ENCODE data around the gene EDA.

Gene EDA

GRCh38 chrX:69664693-69665092, 48.8 kb downstream of the EDA start:
- Mint-ChIP-seq H3K27ac (no peak overlapping the region), H3K9me3 (peaks cover 17% of the 10 kb centered on the region)

GRCh38 chrX:69670001-69670555, 54.2 kb downstream of the EDA start:
- Mint-ChIP-seq H3K4me3 (no peak overlapping the region), H3K27me3 (peaks cover 16% of the 10 kb centered on the region), H3K27ac (no peak overlapping the region), H3K36me3 (ENCODE audit: low read depth) (peaks cover 5% of the 10 kb centered on the region), H3K9me3 (peaks cover 17% of the 10 kb centered on the region), H3K4me1 (ENCODE audit: low read depth) (no peaks in the 10 kb centered on the region)
- no peak for DNase-seq

More at GRCh38 chrX:69664693-69665092, 48.8 kb downstream of the EDA start:
- H3K4me3 Mint-ChIP-seq = no peak overlapping the region
- peaks cover 15% of the 10 kb centered on the region for H3K27me3 Mint-ChIP-seq
- H3K4me1 Mint-ChIP-seq (ENCODE audit: low read depth) = no peaks in the 10 kb centered on the region
- DNase-seq = no peak
- H3K36me3 Mint-ChIP-seq (ENCODE audit: low read depth) = no peaks in the 10 kb centered on the region

GRCh38 chrX:69674891-69675290, 59.0 kb downstream of the EDA start:
- Mint-ChIP-seq H3K36me3 (ENCODE audit: low read depth) (peaks cover 5% of the 10 kb centered on the region), H3K27me3 (peaks cover 22% of the 10 kb centered on the region), H3K4me1 (ENCODE audit: low read depth) (no peaks in the 10 kb centered on the region), H3K4me3 (no peak overlapping the region), H3K9me3 (peaks cover 16% of the 10 kb centered on the region), H3K27ac (no peak overlapping the region)
- no peak for DNase-seq

- Mint-ChIP-seq H3K4me1 (ENCODE audit: low read depth) (no peaks in the 10 kb centered on the region), H3K27me3 (peaks cover 9% of the 10 kb centered on the region)
Measured at GRCh38 chrX:69705818-69706217, 89.9 kb downstream of the EDA start.

GRCh38 chrX:69718102-69718501, 102.2 kb downstream of the EDA start:
- no peaks in the 10 kb centered on the region for H3K36me3 Mint-ChIP-seq (ENCODE audit: low read depth)
- H3K9me3 Mint-ChIP-seq = peaks cover 33% of the 10 kb centered on the region
- DNase-seq = no peak
- no peaks in the 10 kb centered on the region for H3K4me1 Mint-ChIP-seq (ENCODE audit: low read depth)
- H3K27ac Mint-ChIP-seq = no peak overlapping the region
- no peak overlapping the region for H3K4me3 Mint-ChIP-seq
- H3K27me3 Mint-ChIP-seq = peaks cover 28% of the 10 kb centered on the region

More at GRCh38 chrX:69705818-69706217, 89.9 kb downstream of the EDA start:
- H3K4me3 Mint-ChIP-seq = no peak overlapping the region
- H3K27ac Mint-ChIP-seq = no peak overlapping the region
- H3K36me3 Mint-ChIP-seq (ENCODE audit: low read depth) = no peaks in the 10 kb centered on the region
- no peaks in the 10 kb centered on the region for H3K9me3 Mint-ChIP-seq
- DNase-seq = no peak

- H3K36me3 Mint-ChIP-seq (ENCODE audit: low read depth) = no peaks in the 10 kb centered on the region
- H3K27me3 Mint-ChIP-seq = peaks cover 39% of the 10 kb centered on the region
- H3K4me3 Mint-ChIP-seq = no peak overlapping the region
- H3K9me3 Mint-ChIP-seq = peaks cover 7% of the 10 kb centered on the region
- no peaks in the 10 kb centered on the region for H3K4me1 Mint-ChIP-seq (ENCODE audit: low read depth)
- no peak for DNase-seq
- H3K27ac Mint-ChIP-seq = no peak overlapping the region
Measured at GRCh38 chrX:69724307-69724706, 108.4 kb downstream of the EDA start.

GRCh38 chrX:69740317-69740716, 124.4 kb downstream of the EDA start:
- no peak overlapping the region for H3K4me3 Mint-ChIP-seq
- no peak for DNase-seq
- H3K4me1 Mint-ChIP-seq (ENCODE audit: low read depth) = no peaks in the 10 kb centered on the region
- peaks cover 21% of the 10 kb centered on the region for H3K27me3 Mint-ChIP-seq
- peaks cover 12% of the 10 kb centered on the region for H3K9me3 Mint-ChIP-seq
- H3K36me3 Mint-ChIP-seq (ENCODE audit: low read depth) = no peaks in the 10 kb centered on the region
- H3K27ac Mint-ChIP-seq = no peak overlapping the region

- Mint-ChIP-seq H3K27me3 (peaks cover 17% of the 10 kb centered on the region), H3K4me1 (ENCODE audit: low read depth) (no peaks in the 10 kb centered on the region), H3K36me3 (ENCODE audit: low read depth) (no peaks in the 10 kb centered on the region), H3K9me3 (peaks cover 12% of the 10 kb centered on the region), H3K4me3 (no peak overlapping the region), H3K27ac (no peak overlapping the region)
- DNase-seq = no peak
Measured at GRCh38 chrX:69741721-69742120, 125.8 kb downstream of the EDA start.

- Mint-ChIP-seq H3K9me3 (peaks cover 6% of the 10 kb centered on the region), H3K4me3 (no peak overlapping the region), H3K27ac (no peak overlapping the region), H3K36me3 (ENCODE audit: low read depth) (no peaks in the 10 kb centered on the region), H3K27me3 (peaks cover 20% of the 10 kb centered on the region), H3K4me1 (ENCODE audit: low read depth) (no peaks in the 10 kb centered on the region)
- no peak for DNase-seq
Measured at GRCh38 chrX:69746051-69746450, 130.1 kb downstream of the EDA start.

- Mint-ChIP-seq H3K4me3 (no peak overlapping the region), H3K36me3 (ENCODE audit: low read depth) (no peaks in the 10 kb centered on the region), H3K27ac (no peak overlapping the region), H3K27me3 (peaks cover 17% of the 10 kb centered on the region), H3K4me1 (ENCODE audit: low read depth) (no peaks in the 10 kb centered on the region), H3K9me3 (no peaks in the 10 kb centered on the region)
- DNase-seq = no peak
Measured at GRCh38 chrX:69748055-69748454, 132.1 kb downstream of the EDA start.

GRCh38 chrX:69759921-69760625, 144.2 kb downstream of the EDA start:
- Mint-ChIP-seq H3K9me3 (no peaks in the 10 kb centered on the region), H3K4me3 (no peak overlapping the region), H3K4me1 (ENCODE audit: low read depth) (no peaks in the 10 kb centered on the region), H3K27ac (no peak overlapping the region), H3K27me3 (peaks cover 23% of the 10 kb centered on the region), H3K36me3 (ENCODE audit: low read depth) (no peaks in the 10 kb centered on the region)
- DNase-seq = no peak

- H3K27ac Mint-ChIP-seq = no peak overlapping the region
- no peaks in the 10 kb centered on the region for H3K9me3 Mint-ChIP-seq
Measured at GRCh38 chrX:69761633-69762032, 145.7 kb downstream of the EDA start.

GRCh38 chrX:69762340-69762739, 146.4 kb downstream of the EDA start:
- H3K27me3 Mint-ChIP-seq = peaks cover 17% of the 10 kb centered on the region
- H3K4me1 Mint-ChIP-seq (ENCODE audit: low read depth) = no peaks in the 10 kb centered on the region
- no peaks in the 10 kb centered on the region for H3K9me3 Mint-ChIP-seq
- H3K27ac Mint-ChIP-seq = no peak overlapping the region
- DNase-seq = no peak
- no peak overlapping the region for H3K4me3 Mint-ChIP-seq
- no peaks in the 10 kb centered on the region for H3K36me3 Mint-ChIP-seq (ENCODE audit: low read depth)

More at GRCh38 chrX:69761633-69762032, 145.7 kb downstream of the EDA start:
- no peaks in the 10 kb centered on the region for H3K36me3 Mint-ChIP-seq (ENCODE audit: low read depth)
- H3K4me1 Mint-ChIP-seq (ENCODE audit: low read depth) = no peaks in the 10 kb centered on the region
- no peak for DNase-seq
- H3K4me3 Mint-ChIP-seq = no peak overlapping the region
- peaks cover 17% of the 10 kb centered on the region for H3K27me3 Mint-ChIP-seq

GRCh38 chrX:69793260-69793935, 177.5 kb downstream of the EDA start:
- Mint-ChIP-seq H3K4me1 (ENCODE audit: low read depth) (no peaks in the 10 kb centered on the region), H3K36me3 (ENCODE audit: low read depth) (no peaks in the 10 kb centered on the region), H3K27ac (no peak overlapping the region), H3K9me3 (no peaks in the 10 kb centered on the region), H3K27me3 (peaks cover 69% of the 10 kb centered on the region), H3K4me3 (no peak overlapping the region)
- no peak for DNase-seq

- H3K27ac Mint-ChIP-seq = no peak overlapping the region
- peaks cover 60% of the 10 kb centered on the region for H3K27me3 Mint-ChIP-seq
- no peaks in the 10 kb centered on the region for H3K4me1 Mint-ChIP-seq (ENCODE audit: low read depth)
- H3K9me3 Mint-ChIP-seq = no peaks in the 10 kb centered on the region
- H3K36me3 Mint-ChIP-seq (ENCODE audit: low read depth) = no peaks in the 10 kb centered on the region
- no peak overlapping the region for H3K4me3 Mint-ChIP-seq
- DNase-seq = no peak
Measured at GRCh38 chrX:69795702-69796101, 179.8 kb downstream of the EDA start.

Data from activated T-cell treated with anti-CD3 and anti-CD28 coated beads, Interleukin-2, amount 50 U/mL, for 24 hours (primary cell).